ENCODE results near the gene GPRC5D.

- TF ChIP-seq GATA3 (IDR thresholded peaks at IDR 0.05; ENCODE audit: low read depth, low read length) (no peak), GATA2 (IDR thresholded peaks at IDR 0.05; ENCODE audit: low read depth, low read length) (no peak)
Observed at GRCh38 chr12:12998248-12998647, 46.3 kb upstream of the GPRC5D start.

All from SH-SY5Y (cell line).